ENCODE data around the gene ZC3H8. TPM values are rescaled to one million over a fixed set of nuclear protein-coding genes. Genes with fewer than 3 reads are reported as not detected.
"Not testable (repeated sequence)": the region's sequence is repeated elsewhere in the genome, so short reads cannot be mapped to it uniquely, and the experiment has no call there.

The ZC3H8 gene
- total RNA-seq, 1 donor from 2014 or later = 6.4 TPM

GRCh38 chr2:112229348-112229747 is 25.5 kb downstream of the ZC3H8 start:
- Mint-ChIP-seq H3K9me3 (ENCODE audit: low read depth) (no peaks in the 10 kb centered on the region), H3K4me3 (ENCODE audit: unreplicated experiment) (no peak overlapping the region), H3K27ac (ENCODE audit: unreplicated experiment) (peak overlapping the region; percentile 77), H3K4me1 (ENCODE audit: low read depth) (peaks cover 15% of the 10 kb centered on the region), H3K27me3 (ENCODE audit: low read depth) (no peaks in the 10 kb centered on the region), H3K36me3 (ENCODE audit: low read depth) (peaks cover 9% of the 10 kb centered on the region)
- no peak for DNase-seq (ENCODE audit: low spot score)
- TF ChIP-seq, protein P1, sequence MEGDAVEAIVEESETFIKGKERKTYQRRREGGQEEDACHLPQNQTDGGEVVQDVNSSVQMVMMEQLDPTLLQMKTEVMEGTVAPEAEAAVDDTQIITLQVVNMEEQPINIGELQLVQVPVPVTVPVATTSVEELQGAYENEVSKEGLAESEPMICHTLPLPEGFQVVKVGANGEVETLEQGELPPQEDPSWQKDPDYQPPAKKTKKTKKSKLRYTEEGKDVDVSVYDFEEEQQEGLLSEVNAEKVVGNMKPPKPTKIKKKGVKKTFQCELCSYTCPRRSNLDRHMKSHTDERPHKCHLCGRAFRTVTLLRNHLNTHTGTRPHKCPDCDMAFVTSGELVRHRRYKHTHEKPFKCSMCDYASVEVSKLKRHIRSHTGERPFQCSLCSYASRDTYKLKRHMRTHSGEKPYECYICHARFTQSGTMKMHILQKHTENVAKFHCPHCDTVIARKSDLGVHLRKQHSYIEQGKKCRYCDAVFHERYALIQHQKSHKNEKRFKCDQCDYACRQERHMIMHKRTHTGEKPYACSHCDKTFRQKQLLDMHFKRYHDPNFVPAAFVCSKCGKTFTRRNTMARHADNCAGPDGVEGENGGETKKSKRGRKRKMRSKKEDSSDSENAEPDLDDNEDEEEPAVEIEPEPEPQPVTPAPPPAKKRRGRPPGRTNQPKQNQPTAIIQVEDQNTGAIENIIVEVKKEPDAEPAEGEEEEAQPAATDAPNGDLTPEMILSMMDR (IDR thresholded peaks at IDR 0.05) = no peak

DNA sequence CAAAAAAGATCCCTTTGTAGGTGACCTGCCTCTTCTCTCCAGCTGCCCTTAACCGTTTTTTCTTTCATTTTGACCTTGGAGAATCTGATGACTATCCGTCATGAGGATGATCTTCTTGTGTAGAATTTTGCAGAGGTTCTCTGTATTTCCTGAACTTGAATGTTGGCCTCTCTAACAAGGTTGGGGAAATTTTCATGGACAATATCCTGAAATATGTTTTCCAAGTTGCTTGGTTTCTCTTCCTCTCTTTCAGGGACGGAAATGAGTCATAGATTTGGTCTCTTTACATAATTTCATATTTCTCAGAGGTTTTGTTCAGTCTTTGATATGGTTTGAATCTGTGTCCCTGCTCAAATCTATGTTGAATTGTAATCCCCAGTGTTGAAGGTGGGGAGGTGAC is 34.0 kb downstream of the ZC3H8 start:
- Mint-ChIP-seq H3K9me3 (ENCODE audit: low read depth) (peaks cover 15% of the 10 kb centered on the region), H3K4me1 (ENCODE audit: low read depth) (no peaks in the 10 kb centered on the region)
- TF ChIP-seq, protein P1 (IDR thresholded peaks at IDR 0.05) = no peak

GRCh38 chr2:112220186-112220585 is 34.7 kb downstream of the ZC3H8 start:
- Mint-ChIP-seq H3K36me3 (ENCODE audit: low read depth) (peaks cover 20% of the 10 kb centered on the region), H3K4me1 (ENCODE audit: low read depth) (no peaks in the 10 kb centered on the region), H3K9me3 (ENCODE audit: low read depth) (peaks cover 15% of the 10 kb centered on the region), H3K27ac (ENCODE audit: unreplicated experiment) (no peak overlapping the region), H3K4me3 (ENCODE audit: unreplicated experiment) (no peak overlapping the region), H3K27me3 (ENCODE audit: low read depth) (no peaks in the 10 kb centered on the region)
- DNase-seq (ENCODE audit: low spot score) = no peak
- TF ChIP-seq, protein P1 (IDR thresholded peaks at IDR 0.05) = no peak

More for the DNA sequence above, 34.0 kb downstream of the ZC3H8 start:
- H3K4me3 Mint-ChIP-seq (ENCODE audit: unreplicated experiment) = no peak overlapping the region
- H3K27me3 Mint-ChIP-seq (ENCODE audit: low read depth) = no peaks in the 10 kb centered on the region
- H3K27ac Mint-ChIP-seq (ENCODE audit: unreplicated experiment) = no peak overlapping the region
- peaks cover 20% of the 10 kb centered on the region for H3K36me3 Mint-ChIP-seq (ENCODE audit: low read depth)
- no peak for DNase-seq (ENCODE audit: low spot score)

- Mint-ChIP-seq H3K27ac (ENCODE audit: unreplicated experiment) (no peak overlapping the region), H3K9me3 (ENCODE audit: low read depth) (peaks cover 15% of the 10 kb centered on the region), H3K4me1 (ENCODE audit: low read depth) (no peaks in the 10 kb centered on the region), H3K36me3 (ENCODE audit: low read depth) (peaks cover 21% of the 10 kb centered on the region), H3K4me3 (ENCODE audit: unreplicated experiment) (no peak overlapping the region), H3K27me3 (ENCODE audit: low read depth) (no peaks in the 10 kb centered on the region)
- TF ChIP-seq, protein P1 (IDR thresholded peaks at IDR 0.05) = no peak
- DNase-seq (ENCODE audit: low spot score) = no peak
These were observed 37.0 kb downstream of the ZC3H8 start for GRCh38 chr2:112217854-112218253.

DNA sequence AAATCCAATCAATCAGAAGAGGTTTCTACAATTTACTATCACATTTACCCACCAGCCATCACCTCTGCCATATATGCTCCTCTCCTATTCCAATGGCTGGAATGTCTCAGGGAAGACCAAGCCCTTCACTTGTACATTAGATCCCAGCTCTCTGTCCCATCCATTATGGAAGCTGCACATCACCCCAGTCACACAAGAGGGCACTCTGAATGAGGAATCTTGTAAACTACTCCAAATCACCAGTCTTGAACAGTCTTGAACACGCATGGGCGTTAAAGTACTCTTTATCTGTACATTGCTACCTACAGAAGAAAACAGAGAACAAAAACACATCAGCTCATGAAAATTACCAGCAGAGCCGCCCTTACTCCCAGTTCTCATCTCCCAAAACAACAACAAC is 38.7 kb downstream of the ZC3H8 start:
- H3K9me3 Mint-ChIP-seq (ENCODE audit: low read depth) = peaks cover 6% of the 10 kb centered on the region
- no peak overlapping the region for H3K27ac Mint-ChIP-seq (ENCODE audit: unreplicated experiment)
- H3K4me3 Mint-ChIP-seq (ENCODE audit: unreplicated experiment) = no peak overlapping the region
- TF ChIP-seq, protein P1 (IDR thresholded peaks at IDR 0.05) = no peak
- no peak for DNase-seq (ENCODE audit: low spot score)
- peaks cover 18% of the 10 kb centered on the region for H3K36me3 Mint-ChIP-seq (ENCODE audit: low read depth)
- no peaks in the 10 kb centered on the region for H3K4me1 Mint-ChIP-seq (ENCODE audit: low read depth)
- no peaks in the 10 kb centered on the region for H3K27me3 Mint-ChIP-seq (ENCODE audit: low read depth)

- not testable (repeated sequence) for H3K4me3 Mint-ChIP-seq (ENCODE audit: unreplicated experiment); H3K27me3 Mint-ChIP-seq (ENCODE audit: low read depth); H3K4me1 Mint-ChIP-seq (ENCODE audit: low read depth); H3K27ac Mint-ChIP-seq (ENCODE audit: unreplicated experiment); DNase-seq (ENCODE audit: low spot score)
- Mint-ChIP-seq H3K36me3 (ENCODE audit: low read depth) (peaks cover 19% of the 10 kb centered on the region), H3K9me3 (ENCODE audit: low read depth) (peaks cover 29% of the 10 kb centered on the region)
These were observed 46.9 kb downstream of the ZC3H8 start for GRCh38 chr2:112207905-112208304.
